K562 (cell line): ENCODE data around the gene B9D2.

Experiments
- KAT8 ChIP-seq: fragments of 450-650 bp; IDR thresholded peaks from 2 replicates; pipeline ENCODE4 v1.6.1; 2016; ENCODE audit warnings: low read depth, mild to moderate bottlenecking
- MEIS2 ChIP-seq: fragments of 450-650 bp; IDR thresholded peaks from 2 replicates; pipeline ENCODE4 v1.6.1; 2014; ENCODE audit warnings: mild to moderate bottlenecking; ENCODE audit not compliant: partially characterized antibody
- NR2C2 ChIP-seq, 2 experiments: fragments of 200-800 bp in 1 of 2; sonication (Bioruptor generic) in 1 of 2; sonication (generic) in 1 of 2; formaldehyde crosslinking in 1 of 2; IDR thresholded peaks; 2 replicates each; pipeline versions ENCODE4 v1.6.1 to v1.8.0; 2016 to 2022; ENCODE audit warnings: mild to moderate bottlenecking in 1 of 2, missing compliant biosample characterization in 1 of 2, missing genetic modification characterization in 1 of 2, missing genetic modification reagents in 1 of 2
- RCOR1 ChIP-seq, 2 experiments: IDR thresholded peaks; 2 replicates each; pipeline ENCODE4 v1.6.1; 2012; ENCODE audit warnings: low read depth in 2 of 2, low read length in 2 of 2, borderline replicate concordance in 1 of 2, improper control_type of control experiment in 1 of 2
- SRF ChIP-seq, 2 experiments: fragments of 250-450, 450-650 bp in 1 of 2; sonication (Bioruptor Pico) in 1 of 2; sonication (generic) in 1 of 2; formaldehyde crosslinking; IDR thresholded peaks; 2 replicates each; pipeline versions ENCODE4 v1.5.0 to v1.5.1; 2020 to 2022; ENCODE audit warnings: mild to moderate bottlenecking in 1 of 2, missing genetic modification reagents in 1 of 2
- SRSF7 ChIP-seq: fragments of 200-400 bp; formaldehyde crosslinking; optimal IDR thresholded peaks from 2 replicates; pipeline ENCODE3; 2017; ENCODE audit warnings: mild to moderate bottlenecking, low read depth, low read length
- ZNF696 ChIP-seq: fragments of 250-450 bp; sonication (Bioruptor Pico); conservative IDR thresholded peaks from 2 replicates; pipeline ENCODE4 v1.4.0; 2020; ENCODE audit warnings: mild to moderate bottlenecking, moderate library complexity
- TF ChIP-seq, protein P1 (sequence below), 3 experiments: IDR thresholded peaks in 2 of 3; conservative IDR thresholded peaks in 1 of 3; 2 replicates each; pipeline ENCODE4 v1.5.1; 2011 to 2012; ENCODE audit warnings: low read length in 3 of 3, mild to moderate bottlenecking in 3 of 3, control low read depth in 2 of 3, improper control_type of control experiment in 1 of 3, inconsistent platforms in 1 of 3, low read depth in 1 of 3, mixed read lengths in 1 of 3, moderate library complexity in 1 of 3; ENCODE audit not compliant: insufficient read depth in 2 of 3
- TF ChIP-seq, protein P2 (sequence below): fragments of 450-650 bp; conservative IDR thresholded peaks from 2 replicates; pipeline ENCODE4 v1.6.1; 2016; ENCODE audit warnings: missing genetic modification characterization, low read depth, mild to moderate bottlenecking, missing compliant biosample characterization, moderate library complexity
- TF ChIP-seq, protein P3 (sequence below): fragments of 450-650 bp; IDR thresholded peaks from 2 replicates; pipeline ENCODE4 v1.6.1; 2016; ENCODE audit warnings: low read depth, mild to moderate bottlenecking, moderate library complexity

DNA sequence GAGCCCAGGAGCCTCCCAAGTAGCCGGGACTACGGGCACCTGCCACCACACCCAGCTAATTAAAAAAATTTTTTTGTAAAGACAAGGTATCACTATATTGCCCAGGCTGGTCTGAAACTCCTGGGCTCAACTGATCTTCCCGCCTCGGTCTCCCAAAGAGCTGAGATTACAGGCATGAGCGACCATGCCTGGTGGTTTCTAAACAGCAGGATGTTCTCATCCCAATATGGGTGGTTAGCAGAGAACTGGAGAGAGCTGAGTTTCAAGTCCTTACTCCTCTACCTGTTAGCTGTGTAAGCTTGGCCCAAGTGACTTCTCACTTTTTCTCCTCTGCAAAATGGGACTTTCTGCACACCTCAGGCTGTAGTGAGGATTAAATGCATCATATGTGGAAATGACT is 20.4 kb upstream of the B9D2 start:
- TF ChIP-seq SRSF7 = no peak
- TF ChIP-seq SRF (CRISPR knock-in tag; IDR thresholded peaks at IDR 0.05) = no peak
- TF ChIP-seq, protein P1, sequence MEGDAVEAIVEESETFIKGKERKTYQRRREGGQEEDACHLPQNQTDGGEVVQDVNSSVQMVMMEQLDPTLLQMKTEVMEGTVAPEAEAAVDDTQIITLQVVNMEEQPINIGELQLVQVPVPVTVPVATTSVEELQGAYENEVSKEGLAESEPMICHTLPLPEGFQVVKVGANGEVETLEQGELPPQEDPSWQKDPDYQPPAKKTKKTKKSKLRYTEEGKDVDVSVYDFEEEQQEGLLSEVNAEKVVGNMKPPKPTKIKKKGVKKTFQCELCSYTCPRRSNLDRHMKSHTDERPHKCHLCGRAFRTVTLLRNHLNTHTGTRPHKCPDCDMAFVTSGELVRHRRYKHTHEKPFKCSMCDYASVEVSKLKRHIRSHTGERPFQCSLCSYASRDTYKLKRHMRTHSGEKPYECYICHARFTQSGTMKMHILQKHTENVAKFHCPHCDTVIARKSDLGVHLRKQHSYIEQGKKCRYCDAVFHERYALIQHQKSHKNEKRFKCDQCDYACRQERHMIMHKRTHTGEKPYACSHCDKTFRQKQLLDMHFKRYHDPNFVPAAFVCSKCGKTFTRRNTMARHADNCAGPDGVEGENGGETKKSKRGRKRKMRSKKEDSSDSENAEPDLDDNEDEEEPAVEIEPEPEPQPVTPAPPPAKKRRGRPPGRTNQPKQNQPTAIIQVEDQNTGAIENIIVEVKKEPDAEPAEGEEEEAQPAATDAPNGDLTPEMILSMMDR (IDR thresholded peaks at IDR 0.05 in 2 of 3, conservative IDR thresholded peaks at IDR 0.05 in 1 of 3; ENCODE audit: insufficient read depth in 2 of 3, low read depth in 1 of 3, low read length in 3 of 3) = no peak
- no peak for TF ChIP-seq ZNF696
- TF ChIP-seq KAT8 = no peak
- TF ChIP-seq, protein P2, sequence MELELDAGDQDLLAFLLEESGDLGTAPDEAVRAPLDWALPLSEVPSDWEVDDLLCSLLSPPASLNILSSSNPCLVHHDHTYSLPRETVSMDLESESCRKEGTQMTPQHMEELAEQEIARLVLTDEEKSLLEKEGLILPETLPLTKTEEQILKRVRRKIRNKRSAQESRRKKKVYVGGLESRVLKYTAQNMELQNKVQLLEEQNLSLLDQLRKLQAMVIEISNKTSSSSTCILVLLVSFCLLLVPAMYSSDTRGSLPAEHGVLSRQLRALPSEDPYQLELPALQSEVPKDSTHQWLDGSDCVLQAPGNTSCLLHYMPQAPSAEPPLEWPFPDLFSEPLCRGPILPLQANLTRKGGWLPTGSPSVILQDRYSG (tag) = no peak
- no peak for TF ChIP-seq RCOR1 (IDR thresholded peaks at IDR 0.05; ENCODE audit: borderline replicate concordance in 1 of 2, low read depth in 2 of 2, low read length in 2 of 2)
- TF ChIP-seq MEIS2 = no peak
- TF ChIP-seq NR2C2 (CRISPR knock-in tag; IDR thresholded peaks at IDR 0.05) = no peak
- TF ChIP-seq NR2C2 (tag; IDR thresholded peaks at IDR 0.05) = no peak
- TF ChIP-seq, protein P3, sequence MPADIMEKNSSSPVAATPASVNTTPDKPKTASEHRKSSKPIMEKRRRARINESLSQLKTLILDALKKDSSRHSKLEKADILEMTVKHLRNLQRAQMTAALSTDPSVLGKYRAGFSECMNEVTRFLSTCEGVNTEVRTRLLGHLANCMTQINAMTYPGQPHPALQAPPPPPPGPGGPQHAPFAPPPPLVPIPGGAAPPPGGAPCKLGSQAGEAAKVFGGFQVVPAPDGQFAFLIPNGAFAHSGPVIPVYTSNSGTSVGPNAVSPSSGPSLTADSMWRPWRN = no peak
